Testis (tissue), 3 donors: Measurements from ENCODE around the gene TMEM98. TPM values are rescaled to one million over a fixed set of nuclear protein-coding genes. Genes with fewer than 3 reads are reported as not detected.
"Not testable (repeated sequence)": the region's sequence is repeated elsewhere in the genome, so short reads cannot be mapped to it uniquely, and the experiment has no call there.

Experiments
- DNase-seq: peaks from one replicate; pipeline ENCODE4 v3.0.0-alpha.2; 2019
- H3K27ac ChIP-seq, 2 donors: fragments of 200-600 bp; sonication (generic); one replicate each; pipeline ENCODE4 v1.5.1; 2019
- H3K27me3 ChIP-seq: fragments of 200-600 bp; sonication (generic); one replicate; pipeline ENCODE4 v1.5.1; 2019
- H3K36me3 ChIP-seq: fragments of 200-600 bp; sonication (generic); one replicate; pipeline ENCODE4 v1.5.1; 2017; ENCODE audit warnings: low read depth; ENCODE audit errors: missing control alignments
- H3K4me1 ChIP-seq: fragments of 200-600 bp; sonication (generic); one replicate; pipeline ENCODE4 v1.5.1; 2019
- H3K4me3 ChIP-seq, 2 donors: fragments of 200-600 bp; sonication (generic); one replicate each; pipeline ENCODE4 v1.5.1; 2017 to 2019
- H3K9me3 ChIP-seq: fragments of 200-600 bp; sonication (generic); one replicate; pipeline ENCODE4 v1.5.1; 2017
- POLR2A ChIP-seq: fragments of 450-650 bp; IDR thresholded peaks from one replicate; pipeline ENCODE4 v1.6.1; 2017; ENCODE audit warnings: antibody characterized with exemption, mild to moderate bottlenecking, moderate library complexity
- WGBS, 2 donors: methylation state at CpG; one replicate each; pipeline ENCODE4 v1.1.5; 2018; 5-methylcytosine and 5-hydroxymethylcytosine counted together
- intact Hi-C: fragments of 100-400 bp; cut with DNase I; formaldehyde crosslinking; loops from one replicate; pipeline ENCODE4 v1.15.1; 2023; ENCODE audit warnings: low total_unique reads
- polyA plus RNA-seq: library from polyadenylated mRNA; stranded (reverse); fragments of 350-450 nt; fragmentation: Illumina TruSeq; extraction: RNeasy Lipid Tissue Mini Kit (QIAGEN cat#74804); gene quantifications from one replicate; pipeline ENCODE4 v1.2.3, GENCODE V29; 2014; ENCODE audit warnings: low read depth, low replicate concordance; ENCODE audit not compliant: insufficient read depth
- total RNA-seq, 2 donors: library from RNA; depleted of rRNA; stranded (reverse); fragments of >200 nt; gene quantifications; one replicate each; pipeline ENCODE4 v1.2.3, GENCODE V29; 2016
- TF ChIP-seq, protein P1 (sequence below), 3 experiments: fragments of 450-650 bp in 2 of 3; fragments of 200-600 bp in 1 of 3; sonication (generic) in 1 of 3; IDR thresholded peaks; one replicate each; pipeline ENCODE4 v1.5.1; 2016 to 2019; ENCODE audit warnings: antibody characterized with exemption in 3 of 3, mild to moderate bottlenecking in 2 of 3, moderate library complexity in 1 of 3

The TMEM98 gene
- total and polyA plus RNA-seq, 3 donors from 2014 or later: 39.0 to 66.9 (median 64.9) TPM

DNA sequence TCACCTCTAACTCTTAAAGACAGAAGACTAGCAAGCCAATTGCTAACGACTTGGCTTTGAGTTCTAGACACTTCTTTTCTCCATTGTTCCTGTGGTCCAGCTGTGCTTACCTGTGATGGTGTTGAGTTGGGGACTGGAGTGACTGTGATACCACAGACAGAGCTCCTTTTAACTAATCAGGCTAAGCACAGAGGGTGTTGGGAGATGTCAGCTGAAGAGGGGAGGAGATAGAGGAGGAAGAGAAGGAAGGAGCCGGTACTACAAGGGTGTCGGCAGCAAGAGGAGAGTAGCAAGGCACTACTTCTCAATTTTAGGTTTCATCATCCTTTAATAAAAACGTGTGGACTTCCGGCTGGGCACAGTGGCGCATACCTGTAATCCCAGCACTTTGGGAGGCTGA, 45.9 kb upstream of the TMEM98 start:
- 75 to 82% methylated on average over 6 of the region's 6 CpGs for whole genome bisulfite sequencing, 2 donors
- no peak overlapping the region for H3K27ac ChIP-seq
- peaks cover 5% of the 10 kb centered on the region for H3K4me1 ChIP-seq
- H3K27me3 ChIP-seq: no peaks in the 10 kb centered on the region
- TF ChIP-seq, protein P1, sequence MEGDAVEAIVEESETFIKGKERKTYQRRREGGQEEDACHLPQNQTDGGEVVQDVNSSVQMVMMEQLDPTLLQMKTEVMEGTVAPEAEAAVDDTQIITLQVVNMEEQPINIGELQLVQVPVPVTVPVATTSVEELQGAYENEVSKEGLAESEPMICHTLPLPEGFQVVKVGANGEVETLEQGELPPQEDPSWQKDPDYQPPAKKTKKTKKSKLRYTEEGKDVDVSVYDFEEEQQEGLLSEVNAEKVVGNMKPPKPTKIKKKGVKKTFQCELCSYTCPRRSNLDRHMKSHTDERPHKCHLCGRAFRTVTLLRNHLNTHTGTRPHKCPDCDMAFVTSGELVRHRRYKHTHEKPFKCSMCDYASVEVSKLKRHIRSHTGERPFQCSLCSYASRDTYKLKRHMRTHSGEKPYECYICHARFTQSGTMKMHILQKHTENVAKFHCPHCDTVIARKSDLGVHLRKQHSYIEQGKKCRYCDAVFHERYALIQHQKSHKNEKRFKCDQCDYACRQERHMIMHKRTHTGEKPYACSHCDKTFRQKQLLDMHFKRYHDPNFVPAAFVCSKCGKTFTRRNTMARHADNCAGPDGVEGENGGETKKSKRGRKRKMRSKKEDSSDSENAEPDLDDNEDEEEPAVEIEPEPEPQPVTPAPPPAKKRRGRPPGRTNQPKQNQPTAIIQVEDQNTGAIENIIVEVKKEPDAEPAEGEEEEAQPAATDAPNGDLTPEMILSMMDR (IDR thresholded peaks at IDR 0.05): no peak
- no peak for TF ChIP-seq POLR2A
- DNase-seq: no peak
- H3K9me3 ChIP-seq: no peaks in the 10 kb centered on the region
- intact Hi-C loops: no loop called here
- H3K36me3 ChIP-seq: no peaks in the 10 kb centered on the region
- no peak overlapping the region for H3K4me3 ChIP-seq

DNA sequence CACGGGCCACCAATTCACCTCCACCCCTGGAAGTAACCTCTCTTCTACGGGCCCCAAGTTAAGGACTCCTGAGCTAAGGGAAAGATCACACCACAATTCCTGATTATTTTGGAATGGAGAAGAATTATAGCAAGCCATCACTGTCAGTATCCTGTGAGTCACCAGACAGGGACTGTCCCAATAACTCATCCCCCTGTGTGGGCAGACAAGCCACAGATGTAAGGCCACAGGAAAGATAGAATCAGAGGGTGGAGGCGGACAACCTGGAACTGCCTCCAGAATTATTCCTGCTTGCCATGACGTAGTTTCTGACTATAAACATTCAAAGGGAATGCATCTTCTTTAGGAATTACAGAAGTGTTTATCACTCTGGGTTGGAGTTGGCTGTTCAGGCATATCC, 45.2 kb upstream of the TMEM98 start:
- peaks cover under 1% of the 10 kb centered on the region for H3K4me1 ChIP-seq
- no peak overlapping the region for H3K4me3 ChIP-seq
- H3K27ac ChIP-seq: no peak overlapping the region
- no peak for DNase-seq
- WGBS, 2 donors: 77 to 85% methylated on average over 4 of the region's 4 CpGs
- TF ChIP-seq, protein P1 (IDR thresholded peaks at IDR 0.05): no peak
- TF ChIP-seq POLR2A: no peak
- no peaks in the 10 kb centered on the region for H3K9me3 ChIP-seq
- intact Hi-C loops: no loop called here
- no peaks in the 10 kb centered on the region for H3K27me3 ChIP-seq
- H3K36me3 ChIP-seq: no peaks in the 10 kb centered on the region

DNA sequence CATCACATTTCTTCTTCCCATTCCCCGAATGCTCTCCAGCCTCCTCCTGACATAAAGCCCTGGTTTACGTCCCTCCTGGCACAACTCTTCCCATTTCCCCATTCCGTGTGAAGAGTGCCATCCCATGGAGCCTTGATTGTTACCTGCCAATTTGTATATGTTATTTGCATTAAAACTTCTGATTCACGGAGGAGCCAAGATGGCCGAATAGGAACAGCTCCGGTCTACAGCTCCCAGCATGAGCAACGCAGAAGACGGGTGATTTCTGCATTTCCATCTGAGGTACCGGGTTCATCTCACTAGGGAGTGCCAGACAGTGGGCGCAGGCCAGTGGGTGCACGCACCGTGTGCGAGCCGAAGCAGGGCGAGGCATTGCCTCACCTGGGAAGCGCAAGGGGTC, 41.0 kb upstream of the TMEM98 start:
- intact Hi-C loops, DNase-seq: not testable (repeated sequence)

DNA sequence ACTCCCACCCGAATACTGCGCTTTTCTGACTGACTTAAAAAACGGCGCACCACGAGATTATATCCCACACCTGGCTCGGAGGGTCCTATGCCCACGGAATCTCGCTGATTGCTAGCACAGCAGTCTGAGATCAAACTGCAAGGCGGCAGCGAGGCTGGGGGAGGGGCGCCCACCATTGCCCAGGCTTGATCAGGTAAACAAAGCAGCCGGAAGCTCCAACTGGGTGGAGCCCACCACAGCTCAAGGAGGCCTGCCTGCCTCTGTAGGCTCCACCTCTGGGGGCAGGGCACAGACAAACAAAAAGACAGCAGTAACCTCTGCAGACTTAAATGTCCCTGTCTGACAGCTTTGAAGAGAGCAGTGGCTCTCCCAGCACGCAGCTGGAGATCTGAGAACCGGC, 40.5 kb upstream of the TMEM98 start:
- H3K9me3 ChIP-seq, H3K27ac ChIP-seq, H3K36me3 ChIP-seq, H3K4me1 ChIP-seq, H3K4me3 ChIP-seq, H3K27me3 ChIP-seq, intact Hi-C loops, DNase-seq: not testable (repeated sequence)
- WGBS, 2 donors: 50% methylated on average over 4 of the region's 14 CpGs; no CpG with 5 or more reads in 1 of the 2 donors

More for the DNA sequence above, 41.0 kb upstream of the TMEM98 start:
- H3K36me3 ChIP-seq, H3K27me3 ChIP-seq, H3K4me1 ChIP-seq, H3K9me3 ChIP-seq, H3K27ac ChIP-seq, H3K4me3 ChIP-seq: not testable (repeated sequence)
- 60 to 92% methylated on average over 8 to 9 of the region's 16 CpGs for WGBS, 2 donors

DNA sequence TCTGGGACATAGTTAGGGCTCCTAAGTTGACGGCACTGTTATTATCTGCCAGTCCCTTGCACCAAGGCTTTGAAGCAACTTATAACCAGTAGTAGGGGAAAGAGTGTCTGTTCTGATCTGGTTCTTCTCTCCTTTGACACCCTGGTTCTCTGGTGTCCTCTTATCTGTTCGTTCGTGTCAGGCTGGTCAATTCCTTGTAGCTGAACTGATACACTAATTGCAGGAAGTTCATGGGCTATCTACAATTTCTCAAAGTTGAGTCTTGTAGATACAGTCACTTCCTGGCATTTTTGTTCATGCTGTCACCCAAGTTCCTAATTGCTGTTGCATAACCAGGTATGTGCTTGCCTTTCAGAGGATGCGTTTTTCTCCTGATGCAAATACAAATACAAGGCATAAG, 33.7 kb upstream of the TMEM98 start:
- Histone ChIP-seq H3K4me1 (no peaks in the 10 kb centered on the region), H3K4me3 (no peak overlapping the region), H3K9me3 (no peaks in the 10 kb centered on the region), H3K27me3 (no peaks in the 10 kb centered on the region), H3K27ac (no peak overlapping the region), H3K36me3 (no peaks in the 10 kb centered on the region)
- WGBS, 2 donors: 58 to 70% methylated on average over 4 of the region's 4 CpGs
- intact Hi-C loops: no loop called here
- no peak for DNase-seq
- TF ChIP-seq, protein P1 (IDR thresholded peaks at IDR 0.05): no peak
- TF ChIP-seq POLR2A: no peak

DNA sequence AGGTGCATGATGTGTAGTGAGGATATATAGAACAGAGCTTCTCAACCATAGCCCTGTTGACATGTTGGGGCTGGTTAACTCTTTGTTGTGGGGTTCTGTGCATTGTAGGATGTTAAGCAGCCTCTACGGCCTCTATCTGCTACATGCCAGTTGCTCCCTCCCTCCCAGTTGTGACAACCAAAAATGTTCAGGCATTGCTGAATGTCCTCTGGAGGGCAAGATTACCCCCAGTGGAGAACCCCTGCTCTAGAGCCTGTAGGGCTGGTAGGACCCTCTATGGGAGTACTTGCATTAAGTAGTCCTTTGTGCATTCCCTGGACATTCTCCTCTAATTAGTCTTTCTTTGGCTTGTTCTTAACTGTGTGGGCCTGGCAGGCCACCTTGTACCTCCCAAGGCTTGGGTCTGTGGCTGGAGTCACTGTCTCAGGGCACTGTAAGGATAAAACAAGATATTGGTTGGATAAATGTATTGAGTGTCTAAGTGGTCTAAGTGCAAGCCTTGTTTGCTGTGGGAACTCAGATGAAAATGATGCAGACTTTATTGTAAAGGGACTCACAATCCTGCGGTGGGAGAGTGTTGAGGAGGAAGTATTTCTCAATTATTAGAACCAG, 31.2 kb upstream of the TMEM98 start:
- 84 to 97% methylated on average over 2 of the region's 2 CpGs for WGBS, 2 donors
- Histone ChIP-seq H3K27me3 (no peaks in the 10 kb centered on the region), H3K36me3 (no peaks in the 10 kb centered on the region), H3K27ac (no peak overlapping the region), H3K9me3 (no peaks in the 10 kb centered on the region), H3K4me3 (no peak overlapping the region), H3K4me1 (no peaks in the 10 kb centered on the region)
- intact Hi-C loops: no loop called here
- DNase-seq: no peak
- TF ChIP-seq POLR2A: no peak
- TF ChIP-seq, protein P1 (IDR thresholded peaks at IDR 0.05): no peak
